ENCODE measurements around the gene NCAM1.

NCAM1 gene

GRCh38 chr11:113237261-113237660, 276.0 kb downstream of the NCAM1 start:
- DNase-seq, result no peak

GRCh38 chr11:113238721-113239120, 277.5 kb downstream of the NCAM1 start:
- no peak for DNase-seq

DNA sequence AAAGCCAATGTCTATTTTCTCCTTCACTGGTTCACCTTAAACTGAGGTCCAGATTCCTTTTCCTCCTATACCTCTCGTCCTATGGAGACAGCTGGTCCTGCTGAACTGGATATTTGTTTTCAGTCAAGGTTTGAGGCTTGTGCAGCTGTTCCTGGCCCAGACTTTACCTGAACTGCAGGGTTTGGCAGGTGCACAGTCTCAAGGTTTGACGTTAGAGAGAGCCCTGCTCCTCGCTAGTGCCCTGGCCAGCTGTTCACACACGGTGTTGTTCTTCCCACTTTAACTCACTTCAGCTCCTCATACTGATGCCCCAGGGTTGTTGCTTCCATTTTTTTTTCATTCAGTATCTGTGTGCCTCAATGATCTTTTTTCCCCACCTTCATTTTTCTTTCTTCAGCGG, 279.2 kb downstream of the NCAM1 start:
- DNase-seq, result peak; percentile 10

DNA sequence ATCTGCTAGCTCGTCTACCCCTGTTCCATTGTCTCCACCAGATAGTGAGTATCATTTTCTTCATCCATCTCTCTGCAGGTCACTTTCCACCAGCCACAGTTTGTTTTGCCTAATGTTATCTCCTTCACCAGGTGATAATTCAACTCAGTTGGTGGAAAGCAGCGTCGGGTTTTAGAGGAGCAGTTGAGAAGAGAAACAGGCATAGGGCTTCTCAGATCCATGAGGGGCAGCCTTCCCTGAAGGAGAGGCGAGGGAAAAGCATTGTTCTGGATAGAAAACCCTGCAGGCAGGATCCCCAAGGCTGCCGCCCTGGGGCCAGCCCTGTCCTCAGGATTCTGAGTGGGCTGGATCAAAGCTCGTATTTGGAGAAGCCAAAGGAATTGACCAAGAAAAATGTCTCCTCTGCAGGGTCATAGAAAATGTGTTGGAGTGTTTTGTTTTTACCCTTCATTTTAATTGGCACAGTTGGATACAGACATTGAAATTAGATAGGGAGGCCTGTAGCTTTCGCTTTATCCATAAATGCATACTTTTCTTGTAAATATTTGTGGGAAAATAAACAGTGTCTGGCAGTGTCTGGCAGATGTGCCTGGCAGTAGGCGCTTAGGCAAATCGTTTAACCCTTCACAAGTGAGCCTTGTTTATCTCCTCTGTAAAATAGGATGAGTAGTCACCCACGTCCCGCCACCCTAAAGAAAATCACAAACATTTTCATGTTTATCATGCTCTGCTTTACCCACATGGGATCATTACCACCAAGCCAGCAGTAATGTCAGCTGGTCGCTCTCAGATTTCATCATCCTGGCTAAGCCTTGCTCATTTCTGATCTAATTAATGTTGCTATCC, 279.8 kb downstream of the NCAM1 start:
- DNase-seq, result peak; percentile 85

DNA sequence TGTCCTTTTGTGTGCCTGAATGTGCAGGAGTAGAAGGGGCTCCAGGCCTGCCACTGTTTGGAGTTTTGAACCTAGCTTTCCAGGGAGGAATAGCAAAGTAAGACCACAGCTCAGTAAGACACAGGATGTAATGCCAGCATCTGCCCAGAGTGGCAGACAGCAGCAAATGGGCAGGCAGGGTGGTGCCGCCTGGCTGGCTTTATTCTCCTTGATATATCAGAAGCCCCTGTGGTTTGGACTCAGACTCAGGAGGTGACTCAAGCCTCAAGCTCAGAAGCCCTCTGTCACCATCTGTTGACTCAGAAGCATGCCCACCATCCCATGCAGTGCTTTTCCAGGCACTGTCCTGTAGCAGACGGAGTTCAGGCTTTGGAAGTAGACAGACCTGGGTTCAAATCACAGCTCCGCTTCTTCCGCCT, 280.4 kb downstream of the NCAM1 start:
- peak; percentile 85 for DNase-seq

- no peak for DNase-seq
Measured at GRCh38 chr11:113242060-113242459, 280.8 kb downstream of the NCAM1 start.

DNA sequence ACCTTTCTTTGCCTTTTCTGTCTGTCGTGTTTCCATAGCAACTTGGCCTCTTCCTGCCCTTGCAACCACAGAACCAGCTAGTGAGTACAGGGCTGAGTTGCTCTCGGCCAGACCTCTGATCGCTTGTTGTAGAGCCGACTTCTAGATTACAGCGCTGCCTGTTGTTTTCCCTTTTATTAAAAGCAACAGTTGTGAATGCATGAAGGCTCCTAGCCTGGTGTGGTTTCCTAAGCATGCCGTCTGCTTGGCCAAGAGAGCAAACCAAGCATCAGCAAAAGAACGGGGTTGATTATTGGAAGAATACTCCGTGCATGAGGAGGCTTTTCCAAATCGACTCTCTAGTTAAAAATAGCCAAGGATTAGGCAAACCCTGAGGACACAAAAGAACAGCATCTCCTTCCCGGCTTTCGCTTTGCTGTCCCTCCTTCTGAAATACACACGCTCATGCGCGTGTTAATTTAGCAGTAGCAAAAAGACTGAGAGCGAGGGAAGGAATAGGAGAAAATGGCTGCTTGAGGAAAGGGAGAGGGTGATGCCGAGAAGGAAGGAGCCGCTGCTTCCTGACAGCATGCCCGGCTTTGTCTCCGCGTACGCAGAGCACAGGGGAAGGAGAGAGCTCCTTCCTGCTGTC, 281.7 kb downstream of the NCAM1 start:
- DNase-seq, result no peak

DNA sequence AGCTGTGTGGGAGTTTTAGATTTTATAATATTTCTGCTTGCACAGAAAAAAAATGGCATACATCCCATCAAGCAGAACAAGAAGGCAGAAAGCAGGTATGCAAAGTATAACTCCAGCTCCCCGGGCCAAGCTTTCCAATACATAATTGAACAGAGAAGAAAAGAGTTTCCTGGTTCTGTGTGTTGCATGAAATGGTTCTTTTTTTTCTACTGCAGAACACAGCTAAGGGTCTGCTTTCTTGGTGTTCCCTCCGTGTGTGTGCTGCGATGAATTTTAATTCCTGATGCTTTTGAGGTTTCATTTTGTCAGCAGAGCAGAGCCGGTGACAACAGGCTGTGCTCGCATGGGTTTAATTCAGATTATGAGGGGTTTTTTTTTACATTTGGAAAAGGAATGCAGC, 282.5 kb downstream of the NCAM1 start:
- no peak for DNase-seq

DNA sequence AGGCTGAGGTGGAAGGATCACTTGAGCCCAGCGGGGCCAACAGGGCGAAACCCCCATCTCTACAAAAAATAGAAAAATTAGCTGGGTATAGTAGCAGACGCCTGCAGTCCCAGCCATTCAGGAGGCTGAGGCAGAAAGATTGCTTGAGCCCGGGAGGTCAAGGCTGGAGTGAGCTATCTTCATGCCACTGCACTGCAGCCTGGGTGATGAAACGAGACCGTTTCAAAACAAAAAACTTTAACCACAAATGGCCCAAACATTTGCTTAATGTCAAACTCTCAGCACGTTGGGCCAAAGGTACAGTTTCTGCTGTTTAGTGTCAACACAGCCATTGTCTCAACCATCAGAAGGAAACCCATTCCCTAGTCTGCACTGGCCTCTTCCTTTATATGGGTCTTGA, 284.0 kb downstream of the NCAM1 start:
- no peak for DNase-seq

- no peak for DNase-seq
Measured at GRCh38 chr11:113247221-113247620, 286.0 kb downstream of the NCAM1 start.

- DNase-seq, result no peak
Measured at GRCh38 chr11:113247966-113248365, 286.7 kb downstream of the NCAM1 start.

- no peak for DNase-seq
Measured at GRCh38 chr11:113248702-113249490, 287.7 kb downstream of the NCAM1 start.

- peak; percentile 21 for DNase-seq
Measured at GRCh38 chr11:113249491-113249763, 288.2 kb downstream of the NCAM1 start.

- DNase-seq, result no peak
Measured at GRCh38 chr11:113249786-113250185, 288.6 kb downstream of the NCAM1 start.

DNA sequence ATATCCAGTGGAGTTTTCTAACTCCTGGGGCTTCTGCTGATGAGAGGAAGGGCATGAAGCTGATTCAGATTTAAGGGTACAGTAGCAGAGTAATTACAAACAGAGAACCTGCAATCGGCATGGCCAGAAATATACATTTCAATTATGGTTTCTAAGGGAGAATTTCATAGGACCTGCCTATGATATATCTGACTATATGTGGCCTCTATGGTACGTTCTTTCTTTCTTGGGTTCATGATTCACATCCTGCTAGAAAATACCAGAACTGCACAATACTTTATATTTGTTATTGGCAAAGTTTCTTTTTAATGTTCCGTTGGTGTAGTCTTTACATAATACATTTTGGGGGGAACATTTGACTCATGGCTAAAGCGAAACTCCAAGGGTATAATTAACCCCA, 290.1 kb downstream of the NCAM1 start:
- DNase-seq, result no peak

DNA sequence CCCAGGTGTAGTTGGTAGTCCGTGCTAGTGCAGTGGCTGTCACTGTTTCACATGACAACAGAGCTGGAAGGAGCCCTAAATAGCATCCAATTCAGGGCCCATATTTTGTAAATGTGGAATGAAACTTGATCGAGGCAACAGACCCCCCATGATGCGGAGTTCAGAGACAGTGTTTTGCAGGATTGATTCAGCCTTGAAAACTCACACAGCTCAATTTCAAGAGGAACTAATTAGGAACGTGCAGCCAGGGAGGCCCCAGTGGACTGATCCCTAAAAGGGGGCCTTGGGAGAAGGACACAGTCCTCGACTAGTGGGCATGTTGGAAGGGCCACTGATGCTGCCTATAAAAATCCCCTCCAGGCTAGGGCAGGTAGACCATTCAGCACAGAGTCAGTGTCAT, 292.2 kb downstream of the NCAM1 start:
- DNase-seq, result no peak

GRCh38 chr11:113255096-113255495, 293.9 kb downstream of the NCAM1 start:
- no peak for DNase-seq

GRCh38 chr11:113255741-113256140, 294.5 kb downstream of the NCAM1 start:
- no peak for DNase-seq

DNA sequence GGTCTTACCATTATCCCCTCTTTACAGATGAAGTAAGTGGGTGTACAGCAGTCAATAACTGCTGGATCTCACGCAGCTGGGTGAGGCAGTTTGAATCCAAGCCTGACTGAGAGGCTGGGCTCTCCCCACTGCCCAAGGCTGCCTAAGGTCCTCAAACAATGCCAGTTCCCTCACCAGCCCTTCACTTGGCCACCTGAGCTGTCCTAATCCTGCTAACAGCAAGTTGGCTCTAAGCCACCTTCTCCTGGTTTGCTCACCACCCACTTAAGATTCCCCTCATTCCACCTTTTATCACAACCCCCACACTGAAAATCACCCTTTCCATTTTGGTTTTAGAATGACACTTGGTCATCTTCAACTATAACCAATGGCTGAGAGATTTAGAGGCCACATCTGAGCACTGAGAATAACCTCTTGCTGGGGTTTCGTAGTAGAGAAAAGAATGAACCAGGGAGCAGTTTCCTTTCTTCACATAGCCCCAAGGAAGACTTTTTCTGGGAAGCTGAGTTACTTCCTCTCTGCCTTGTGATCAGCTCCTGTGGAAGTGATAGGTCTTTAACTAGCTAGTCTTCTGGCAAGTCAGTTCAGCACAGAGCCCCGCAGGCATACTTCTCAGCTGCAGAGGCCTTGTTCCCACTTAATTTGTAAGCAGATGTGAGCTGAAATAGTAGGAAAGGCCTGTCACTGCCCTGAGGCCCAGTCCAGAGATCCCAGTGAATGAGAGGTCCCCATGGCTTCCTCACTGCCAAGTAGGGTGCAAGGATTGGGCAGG, 295.4 kb downstream of the NCAM1 start:
- DNase-seq, result no peak

DNA sequence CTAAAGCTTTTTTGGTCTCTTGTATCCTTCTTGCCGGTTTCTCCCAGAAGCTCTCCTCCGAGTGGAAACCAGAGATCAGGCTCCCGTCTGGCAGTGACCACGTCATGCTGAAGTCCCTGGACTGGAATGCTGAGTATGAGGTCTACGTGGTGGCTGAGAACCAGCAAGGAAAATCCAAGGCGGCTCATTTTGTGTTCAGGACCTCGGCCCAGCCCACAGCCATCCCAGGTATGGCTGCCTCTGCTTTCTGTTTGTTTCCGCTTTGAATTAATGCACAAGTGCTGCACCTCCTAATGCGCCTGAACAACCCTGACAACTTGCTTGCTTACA, 298.8 kb downstream of the NCAM1 start:
- DNase-seq, result no peak

GRCh38 chr11:113260541-113260940, 299.3 kb downstream of the NCAM1 start:
- no peak for DNase-seq

DNA sequence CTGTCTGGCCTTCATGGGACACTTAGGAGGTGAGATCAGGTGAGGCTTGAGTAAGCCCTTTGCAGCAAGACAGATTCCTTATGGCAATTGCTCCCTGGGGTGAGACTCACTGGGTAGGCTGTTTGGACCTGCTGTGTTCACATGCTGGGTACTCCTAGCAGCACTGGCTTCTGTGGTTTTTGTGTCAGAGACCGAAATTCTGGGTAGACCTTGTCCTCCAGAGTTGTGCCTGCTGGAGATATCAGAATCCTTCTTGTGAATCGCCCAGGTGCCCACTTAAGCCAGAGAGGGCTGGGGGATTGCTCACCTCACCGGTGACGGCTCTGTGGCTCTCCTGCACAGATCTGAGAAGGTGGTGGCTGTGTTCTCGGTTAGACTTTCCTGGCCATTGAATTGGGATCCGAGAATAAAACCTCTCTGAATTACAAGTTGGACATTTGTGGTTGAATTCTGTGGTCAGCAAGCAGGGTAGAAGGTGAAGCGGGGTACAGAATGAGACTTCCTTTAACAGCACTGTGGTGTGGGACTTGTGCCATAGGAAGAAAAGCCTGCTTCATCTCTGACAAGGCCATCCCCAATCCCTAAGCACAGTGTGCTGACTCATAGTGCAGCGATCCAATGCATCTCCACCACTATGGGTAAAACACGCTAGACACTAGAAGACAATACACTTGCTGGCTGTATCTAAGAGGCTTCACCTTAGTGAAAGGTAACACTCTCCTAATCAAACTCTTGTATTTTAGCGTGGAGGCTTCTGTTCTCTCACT, 300.7 kb downstream of the NCAM1 start:
- DNase-seq, result peak; percentile 13

DNA sequence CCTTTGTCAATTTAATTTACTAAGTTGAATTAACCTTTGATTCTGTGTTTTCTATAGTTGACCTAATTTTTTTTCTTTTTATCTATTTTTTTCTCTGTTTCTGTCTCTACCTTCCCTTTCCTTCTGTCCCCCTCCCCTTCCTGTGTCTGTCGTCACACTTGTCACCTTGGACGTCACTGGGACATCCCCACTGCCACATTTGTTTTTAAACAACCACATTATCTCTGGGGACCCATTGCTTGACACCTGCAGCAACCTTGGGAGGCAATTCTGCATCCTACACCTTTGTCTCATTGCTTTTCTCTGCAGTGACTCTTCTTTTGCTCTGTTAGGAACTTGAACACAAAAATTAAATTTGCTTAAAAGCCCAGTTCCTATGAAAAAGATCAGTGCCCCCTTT, 301.4 kb downstream of the NCAM1 start:
- DNase-seq, result no peak

All from NCI-H82 (cell line).